Stomach (tissue), 9 donors: ENCODE data around the gene TC2N. TPM values are rescaled to one million over a fixed set of nuclear protein-coding genes. Genes with fewer than 3 reads are reported as not detected.

ENCODE experiments used
- DNase-seq, 2 donors: peaks; one replicate each; pipeline versions ENCODE4 v3.0.0 to v3.0.0-alpha.2; 2013 to 2019
- H3K27ac ChIP-seq, 5 donors: fragments of 200-600 bp in 4 of 5; sonication (generic) in 4 of 5; one replicate each; pipeline ENCODE4 v1.5.1; 2013 to 2019; ENCODE audit warnings: mild to moderate bottlenecking in 1 of 5, moderate library complexity in 1 of 5
- H3K27me3 ChIP-seq, 3 donors: fragments of 200-600 bp; sonication (generic); one replicate each; pipeline ENCODE4 v1.5.1; 2017 to 2019; ENCODE audit warnings: mixed run types in 1 of 3
- H3K36me3 ChIP-seq, 4 donors: fragments of 200-600 bp; sonication (generic); 1 replicate in 3 of 4; 2 replicates in 1 of 4; pipeline ENCODE4 v1.5.1; 2016 to 2019
- H3K4me1 ChIP-seq, 4 donors: fragments of 200-600 bp; sonication (generic); one replicate each; pipeline ENCODE4 v1.5.1; 2016 to 2019
- H3K4me3 ChIP-seq, 4 donors: fragments of 200-600 bp; sonication (generic) in 3 of 4; one replicate each; pipeline ENCODE4 v1.5.1; 2016 to 2019; ENCODE audit warnings: mild to moderate bottlenecking in 1 of 4
- H3K9me3 ChIP-seq, 4 donors: fragments of 200-600 bp; sonication (generic); one replicate each; pipeline ENCODE4 v1.5.1; 2016 to 2019
- EP300 ChIP-seq: sonication (generic); formaldehyde crosslinking; IDR thresholded peaks from one replicate; pipeline ENCODE4 v1.6.1; 2017; ENCODE audit warnings: antibody characterized with exemption
- POLR2A ChIP-seq, 4 donors: fragments of 450-650 bp; IDR thresholded peaks; one replicate each; pipeline ENCODE4 v1.6.1; 2016; ENCODE audit warnings: antibody characterized with exemption in 4 of 4, control low read depth in 2 of 4, mild to moderate bottlenecking in 1 of 4, moderate library complexity in 1 of 4
- POLR2AphosphoS5 ChIP-seq, 3 donors: sonication (generic); formaldehyde crosslinking; IDR thresholded peaks; one replicate each; pipeline ENCODE4 v1.6.1; 2016; ENCODE audit warnings: antibody characterized with exemption in 3 of 3
- WGBS, 5 donors: extraction: QIAGEN DNeasy Blood & Tissue Kit in 3 of 5; methylation state at CpG; one replicate each; pipeline versions ENCODE4 v1.1.5 to v1.1.7; 2013 to 2018; 5-methylcytosine and 5-hydroxymethylcytosine counted together
- intact Hi-C: fragments of 100-400 bp; cut with DNase I; formaldehyde crosslinking; loops from one replicate; pipeline ENCODE4 v1.15.1; 2023; ENCODE audit warnings: low total_unique reads
- polyA plus RNA-seq, 3 donors: library from polyadenylated mRNA; stranded (reverse); fragments of 200-250 nt; gene quantifications; one replicate each; pipeline ENCODE4 v1.2.3, GENCODE V29; 2013
- total RNA-seq, 5 donors: library from RNA; depleted of rRNA; stranded (reverse); fragments of >200 nt; gene quantifications; one replicate each; pipeline versions ENCODE4 v1.1.0 to v1.2.3, GENCODE V29; 2014 to 2016
- TF ChIP-seq, protein P1 (sequence below), 7 experiments: fragments of 450-650 bp in 4 of 7; fragments of 200-600 bp in 3 of 7; sonication (generic) in 3 of 7; IDR thresholded peaks; one replicate each; pipeline ENCODE4 v1.5.1; 2016 to 2019; ENCODE audit warnings: antibody characterized with exemption in 7 of 7, control low read depth in 2 of 7, mild to moderate bottlenecking in 1 of 7
- donor health status: healthy with polysubstance abuse.
- donor health status: Bipolar disorder and iron deficiency.
- donor health status: healthy.

TC2N gene
- total and polyA plus RNA-seq, 8 donors = 15.6 to 162 (median 70.1) TPM

DNA sequence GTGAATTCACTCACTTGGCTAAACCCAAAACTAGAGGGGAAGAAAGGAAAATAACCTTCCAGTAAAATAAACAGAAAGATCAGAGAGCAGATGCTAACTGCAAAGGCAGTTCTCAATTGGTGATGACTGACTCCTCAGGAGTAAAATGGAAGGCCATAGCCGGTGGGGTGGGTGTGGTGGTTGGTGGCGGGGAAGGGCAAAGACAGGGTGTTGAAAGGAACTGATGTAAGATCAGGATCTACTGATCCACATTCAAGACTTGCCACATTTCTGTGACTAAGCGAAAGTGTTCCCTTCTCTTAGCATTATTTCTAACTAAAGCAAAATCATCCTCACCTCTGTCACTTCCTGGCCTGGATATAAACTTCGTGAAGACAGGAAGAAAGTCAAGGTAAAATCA, 26.3 kb upstream of the TC2N start:
- peaks cover 38 to 63% (median 55%) of the 10 kb centered on the region in 4 donors for H3K4me1 ChIP-seq
- H3K9me3 ChIP-seq = no peaks in the 10 kb centered on the region
- intact Hi-C loops = no loop called here
- TF ChIP-seq POLR2AphosphoS5 (IDR thresholded peaks at IDR 0.05) (no peak), EP300 (no peak), POLR2A (IDR thresholded peaks at IDR 0.05) (no peak)
- TF ChIP-seq, protein P1, sequence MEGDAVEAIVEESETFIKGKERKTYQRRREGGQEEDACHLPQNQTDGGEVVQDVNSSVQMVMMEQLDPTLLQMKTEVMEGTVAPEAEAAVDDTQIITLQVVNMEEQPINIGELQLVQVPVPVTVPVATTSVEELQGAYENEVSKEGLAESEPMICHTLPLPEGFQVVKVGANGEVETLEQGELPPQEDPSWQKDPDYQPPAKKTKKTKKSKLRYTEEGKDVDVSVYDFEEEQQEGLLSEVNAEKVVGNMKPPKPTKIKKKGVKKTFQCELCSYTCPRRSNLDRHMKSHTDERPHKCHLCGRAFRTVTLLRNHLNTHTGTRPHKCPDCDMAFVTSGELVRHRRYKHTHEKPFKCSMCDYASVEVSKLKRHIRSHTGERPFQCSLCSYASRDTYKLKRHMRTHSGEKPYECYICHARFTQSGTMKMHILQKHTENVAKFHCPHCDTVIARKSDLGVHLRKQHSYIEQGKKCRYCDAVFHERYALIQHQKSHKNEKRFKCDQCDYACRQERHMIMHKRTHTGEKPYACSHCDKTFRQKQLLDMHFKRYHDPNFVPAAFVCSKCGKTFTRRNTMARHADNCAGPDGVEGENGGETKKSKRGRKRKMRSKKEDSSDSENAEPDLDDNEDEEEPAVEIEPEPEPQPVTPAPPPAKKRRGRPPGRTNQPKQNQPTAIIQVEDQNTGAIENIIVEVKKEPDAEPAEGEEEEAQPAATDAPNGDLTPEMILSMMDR (IDR thresholded peaks at IDR 0.05) = no peak
- H3K27me3 ChIP-seq = no peaks in the 10 kb centered on the region
- peaks cover 0 to 2% (median 0%) of the 10 kb centered on the region in 4 donors for H3K36me3 ChIP-seq
- H3K4me3 ChIP-seq = no peak overlapping the region
- 71 to 88% (median 82%) methylated on average over 4 of the region's 4 CpGs for WGBS, 5 donors
- peak overlapping the region in 1 of 5 donors; percentile 22 for H3K27ac ChIP-seq
- no peak for DNase-seq

GRCh38 chr14:91893007-91893406, 25.7 kb upstream of the TC2N start:
- TF ChIP-seq, protein P1 (IDR thresholded peaks at IDR 0.05) = peak in 2 of 7 experiments; percentile 12 to 40
- TF ChIP-seq POLR2AphosphoS5 (IDR thresholded peaks at IDR 0.05) = no peak
- intact Hi-C loops = no loop called here
- Histone ChIP-seq H3K27ac (peak overlapping the region in 2 of 5 donors; percentile 47 to 83), H3K36me3 (peaks cover 0 to 2% (median 0%) of the 10 kb centered on the region in 4 donors), H3K27me3 (no peaks in the 10 kb centered on the region), H3K4me1 (peaks cover 38 to 60% (median 51%) of the 10 kb centered on the region in 4 donors), H3K9me3 (no peaks in the 10 kb centered on the region), H3K4me3 (no peak overlapping the region)
- no peak for DNase-seq
- 46 to 57% (median 54%) methylated on average over 7 of the region's 7 CpGs for WGBS, 5 donors

- H3K27ac ChIP-seq = peak overlapping the region in 3 of 5 donors; percentile 27 to 83 (median 80)
- intact Hi-C loops = no loop called here
- DNase-seq = no peak
- H3K27me3 ChIP-seq = no peaks in the 10 kb centered on the region
- H3K4me1 ChIP-seq = peaks cover 28 to 47% (median 39%) of the 10 kb centered on the region in 4 donors
- no peaks in the 10 kb centered on the region for H3K9me3 ChIP-seq
- no peak overlapping the region for H3K4me3 ChIP-seq
- WGBS, 5 donors = 84 to 92% (median 87%) methylated on average over 3 of the region's 3 CpGs
- TF ChIP-seq EP300 (no peak), POLR2AphosphoS5 (IDR thresholded peaks at IDR 0.05) (no peak), POLR2A (IDR thresholded peaks at IDR 0.05) (no peak)
- TF ChIP-seq, protein P1 (IDR thresholded peaks at IDR 0.05) = no peak
- peaks cover 0 to 4% (median 3%) of the 10 kb centered on the region in 4 donors for H3K36me3 ChIP-seq
Observed at GRCh38 chr14:91891721-91892220, 24.4 kb upstream of the TC2N start.

GRCh38 chr14:91891101-91891500, 23.8 kb upstream of the TC2N start:
- no peak overlapping the region for H3K4me3 ChIP-seq
- intact Hi-C loops = no loop called here
- DNase-seq = no peak
- no peaks in the 10 kb centered on the region for H3K9me3 ChIP-seq
- TF ChIP-seq, protein P1 (IDR thresholded peaks at IDR 0.05) = peak in 1 of 7 experiments; percentile 4
- no peak for TF ChIP-seq POLR2A (IDR thresholded peaks at IDR 0.05)
- no peaks in the 10 kb centered on the region for H3K27me3 ChIP-seq
- peaks cover 24 to 41% (median 36%) of the 10 kb centered on the region in 4 donors for H3K4me1 ChIP-seq
- peak overlapping the region in 4 of 5 donors; percentile 78 to 88 (median 82) for H3K27ac ChIP-seq
- WGBS, 5 donors = 89 to 100% (median 94%) methylated on average over 5 of the region's 5 CpGs
- H3K36me3 ChIP-seq = peaks cover 0 to 7% (median 4%) of the 10 kb centered on the region in 4 donors
